Choroid plexus epithelial cell (primary cell): ENCODE results near the gene C19orf53.

Source experiments
- DNase-seq: peaks from one replicate; pipeline ENCODE4 v3.0.0-alpha.2; 2010; ENCODE audit warnings: low read depth
- H3K4me3 ChIP-seq: 2 replicates; pipeline ENCODE4 v1.5.1; 2011; ENCODE audit warnings: low read depth, mild to moderate bottlenecking, control low read depth, low read length, moderate library complexity
- CTCF ChIP-seq: conservative IDR thresholded peaks from 2 replicates; pipeline ENCODE4 v1.5.1; 2011; ENCODE audit warnings: low read depth, mild to moderate bottlenecking, control low read depth, inconsistent platforms, low read length, moderate library complexity

C19orf53 gene

GRCh38 chr19:13825489-13826441 is 51.5 kb downstream of the C19orf53 start:
- H3K4me3 ChIP-seq, result no peak overlapping the region
- no peak for DNase-seq
- TF ChIP-seq CTCF, result peak; percentile 32

GRCh38 chr19:13826652-13827235 is 52.5 kb downstream of the C19orf53 start:
- H3K4me3 ChIP-seq, result no peak overlapping the region
- no peak for TF ChIP-seq CTCF
- no peak for DNase-seq

GRCh38 chr19:13827656-13828055 is 53.4 kb downstream of the C19orf53 start:
- no peak overlapping the region for H3K4me3 ChIP-seq
- no peak for DNase-seq
- no peak for TF ChIP-seq CTCF
